Activated CD8-positive, alpha-beta T cell treated with anti-CD3 and anti-CD28 coated beads for 36 hours (primary cell): ENCODE results near the gene AICDA. TPM values are rescaled to one million over a fixed set of nuclear protein-coding genes. Genes with fewer than 3 reads are reported as not detected.

Experiments used
- ATAC-seq: fragments of 200-7000 bp; cut with Tn5 transposase; one replicate; pipeline ENCODE4 v1.10.0; 2021; ENCODE audit warnings: mild to moderate bottlenecking, moderate library complexity
- CTCF ChIA-PET: fragments of 350-600 bp; sonication (Branson Sonifier 250); formaldehyde crosslinking; loops from one replicate; lab custom pipeline; 2021; ENCODE audit warnings: antibody characterized with exemption; lab: Charles Lee
- POLR2A ChIA-PET: fragments of 350-600 bp; sonication (Branson Sonifier 250); formaldehyde crosslinking; loops from one replicate; lab custom pipeline; 2021; ENCODE audit warnings: antibody characterized with exemption; lab: Charles Lee
- DNase-seq: peaks from one replicate; pipeline ENCODE4 v3.0.0-alpha.2; 2020
- H3K27ac Mint-ChIP-seq: one replicate; pipeline ENCODE4 v1.8.0; 2021; ENCODE audit warnings: mild to moderate bottlenecking, mixed read lengths
- H3K27me3 Mint-ChIP-seq: one replicate; pipeline ENCODE4 v1.8.0; 2021; ENCODE audit warnings: mixed read lengths
- H3K36me3 Mint-ChIP-seq: one replicate; pipeline ENCODE4 v1.8.0; 2021; ENCODE audit warnings: low read depth, mixed read lengths
- H3K4me1 Mint-ChIP-seq: one replicate; pipeline ENCODE4 v1.8.0; 2021; ENCODE audit warnings: low read depth, mixed read lengths
- H3K4me3 Mint-ChIP-seq: one replicate; pipeline ENCODE4 v1.8.0; 2021; ENCODE audit warnings: mild to moderate bottlenecking, moderate library complexity, mixed read lengths
- H3K9me3 Mint-ChIP-seq: one replicate; pipeline ENCODE4 v1.8.0; 2021; ENCODE audit warnings: mixed read lengths
- intact Hi-C: fragments of 100-400 bp; cut with micrococcal nuclease; formaldehyde crosslinking; loops from one replicate; pipeline ENCODE4 v1.10.0; 2022
- total RNA-seq, 2 experiments: library from RNA; stranded (reverse); gene quantifications; one replicate each; pipeline ENCODE4 v1.2.3, GENCODE V29; 2021
- TF ChIP-seq, protein P1 (sequence below): fragments of 200-600 bp; IDR thresholded peaks from one replicate; pipeline ENCODE4 v1.8.0; 2022; ENCODE audit warnings: antibody characterized with exemption, mild to moderate bottlenecking

AICDA gene
- not detected for total RNA-seq

GRCh38 chr12:8612629-8613028, at the start of gene AICDA:
Gene AICDA (minus strand): TSS chr12:8612859. CDS start chr12:8612767, 92 bp downstream.
- Mint-ChIP-seq H3K4me3 (no peak within 1 kb of the TSS), H3K4me1 (peaks cover 10% of the 10 kb centered on the region), H3K9me3 (no peaks in the 10 kb centered on the region), H3K36me3 (no peaks in the 10 kb centered on the region), H3K27me3 (no peaks in the 10 kb centered on the region), H3K27ac (no peak within 1 kb of the TSS)
- TF ChIP-seq, protein P1, sequence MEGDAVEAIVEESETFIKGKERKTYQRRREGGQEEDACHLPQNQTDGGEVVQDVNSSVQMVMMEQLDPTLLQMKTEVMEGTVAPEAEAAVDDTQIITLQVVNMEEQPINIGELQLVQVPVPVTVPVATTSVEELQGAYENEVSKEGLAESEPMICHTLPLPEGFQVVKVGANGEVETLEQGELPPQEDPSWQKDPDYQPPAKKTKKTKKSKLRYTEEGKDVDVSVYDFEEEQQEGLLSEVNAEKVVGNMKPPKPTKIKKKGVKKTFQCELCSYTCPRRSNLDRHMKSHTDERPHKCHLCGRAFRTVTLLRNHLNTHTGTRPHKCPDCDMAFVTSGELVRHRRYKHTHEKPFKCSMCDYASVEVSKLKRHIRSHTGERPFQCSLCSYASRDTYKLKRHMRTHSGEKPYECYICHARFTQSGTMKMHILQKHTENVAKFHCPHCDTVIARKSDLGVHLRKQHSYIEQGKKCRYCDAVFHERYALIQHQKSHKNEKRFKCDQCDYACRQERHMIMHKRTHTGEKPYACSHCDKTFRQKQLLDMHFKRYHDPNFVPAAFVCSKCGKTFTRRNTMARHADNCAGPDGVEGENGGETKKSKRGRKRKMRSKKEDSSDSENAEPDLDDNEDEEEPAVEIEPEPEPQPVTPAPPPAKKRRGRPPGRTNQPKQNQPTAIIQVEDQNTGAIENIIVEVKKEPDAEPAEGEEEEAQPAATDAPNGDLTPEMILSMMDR: no peak
- no peak for DNase-seq
- intact Hi-C loops: no loop called here
- POLR2A ChIA-PET: no interaction called here
- no peak for ATAC-seq
- CTCF ChIA-PET: interaction anchor here (1.1 kb wide), 1 partner anchor 11 kb away, joined by 3 read pairs; no protein-coding TSS in a partner anchor

DNA sequence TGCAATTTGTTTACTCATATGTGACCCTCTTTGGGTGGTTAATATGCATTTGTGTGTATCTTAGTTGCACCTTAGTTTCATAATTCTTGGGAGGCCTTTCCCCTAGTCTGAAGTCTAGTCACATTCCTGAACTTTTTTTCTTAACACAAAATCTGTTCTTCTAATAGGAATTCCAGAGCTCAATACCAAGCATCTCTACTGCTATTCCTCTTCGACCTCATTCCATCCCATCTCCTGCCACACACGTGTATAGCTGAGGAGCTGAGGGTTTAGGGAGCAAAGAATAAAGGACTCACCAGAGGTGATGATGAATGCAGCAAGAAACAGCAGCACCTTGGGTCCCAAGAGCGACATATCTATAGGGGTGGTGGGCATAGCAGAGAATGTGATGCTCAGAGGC, 49.1 kb upstream of the AICDA start:
- no peaks in the 10 kb centered on the region for H3K4me1 Mint-ChIP-seq
- no peak overlapping the region for H3K27ac Mint-ChIP-seq
- H3K4me3 Mint-ChIP-seq: no peak overlapping the region
- ATAC-seq (no peak), DNase-seq (no peak)
- no peaks in the 10 kb centered on the region for H3K9me3 Mint-ChIP-seq
- ChIA-PET POLR2A (no interaction called here), CTCF (interaction anchor here (1.2 to 1.8 kb wide), 2 partner anchors 11 to 229 kb away, joined by 3 to 8 read pairs; no protein-coding TSS in a partner anchor)
- intact Hi-C loops: loop anchor here (10.0 kb wide), 1 partner anchor 223 kb away; no protein-coding TSS in a partner anchor
- H3K27me3 Mint-ChIP-seq: peaks cover 4% of the 10 kb centered on the region
- TF ChIP-seq, protein P1: no peak
- no peaks in the 10 kb centered on the region for H3K36me3 Mint-ChIP-seq

GRCh38 chr12:8661016-8661415, 48.4 kb upstream of the AICDA start:
- ATAC-seq (no peak), DNase-seq (no peak)
- no peak overlapping the region for H3K4me3 Mint-ChIP-seq
- H3K27me3 Mint-ChIP-seq: peaks cover 4% of the 10 kb centered on the region
- ChIA-PET CTCF (interaction anchor here (0.9 to 1.8 kb wide), 6 partner anchors 12 to 388 kb away, joined by 3 to 8 read pairs (median 4); no protein-coding TSS in a partner anchor), POLR2A (no interaction called here)
- H3K4me1 Mint-ChIP-seq: no peaks in the 10 kb centered on the region
- H3K36me3 Mint-ChIP-seq: no peaks in the 10 kb centered on the region
- H3K27ac Mint-ChIP-seq: no peak overlapping the region
- intact Hi-C loops: loop anchor here (10.0 kb wide), 1 partner anchor 224 kb away; no protein-coding TSS in a partner anchor
- no peaks in the 10 kb centered on the region for H3K9me3 Mint-ChIP-seq
- TF ChIP-seq, protein P1: no peak

- intact Hi-C loops: loop anchor here (10.0 kb wide), 1 partner anchor 386 kb away; no protein-coding TSS in a partner anchor
- Mint-ChIP-seq H3K4me3 (no peak overlapping the region), H3K9me3 (no peaks in the 10 kb centered on the region), H3K36me3 (no peaks in the 10 kb centered on the region), H3K27ac (no peak overlapping the region), H3K4me1 (no peaks in the 10 kb centered on the region), H3K27me3 (peaks cover 4% of the 10 kb centered on the region)
- CTCF ChIA-PET: interaction anchor here (0.8 to 3.4 kb wide), 11 partner anchors 10 to 391 kb away, joined by 3 to 25 read pairs (median 6); no protein-coding TSS in a partner anchor
- TF ChIP-seq, protein P1: no peak
- POLR2A ChIA-PET: no interaction called here
- no peak for ATAC-seq
- DNase-seq: no peak
These were observed 45.7 kb upstream of the AICDA start for GRCh38 chr12:8658346-8658745.

GRCh38 chr12:8655421-8655820, 42.8 kb upstream of the AICDA start:
- peaks cover 6% of the 10 kb centered on the region for H3K27me3 Mint-ChIP-seq
- intact Hi-C loops: loop anchor here (10.0 kb wide), 1 partner anchor 389 kb away; no protein-coding TSS in a partner anchor
- H3K4me3 Mint-ChIP-seq: no peak overlapping the region
- ChIA-PET CTCF (interaction anchor here (0.6 to 3.4 kb wide), 6 partner anchors 27 to 385 kb away, joined by 3 to 23 read pairs (median 4); no protein-coding TSS in a partner anchor), POLR2A (no interaction called here)
- no peaks in the 10 kb centered on the region for H3K4me1 Mint-ChIP-seq
- TF ChIP-seq, protein P1: no peak
- DNase-seq (no peak), ATAC-seq (no peak)
- no peaks in the 10 kb centered on the region for H3K36me3 Mint-ChIP-seq
- H3K9me3 Mint-ChIP-seq: no peaks in the 10 kb centered on the region
- no peak overlapping the region for H3K27ac Mint-ChIP-seq
